OCI-LY7 (cell line): ENCODE results near the gene LRRC72.

Experiments
- CTCF ChIP-seq: fragments of 200-600 bp; sonication (generic); conservative IDR thresholded peaks from 2 replicates; pipeline ENCODE4 v1.5.1; 2014; ENCODE audit warnings: mild to moderate bottlenecking, antibody characterized with exemption, low read length, moderate library complexity, mixed read lengths
- EZH2phosphoT487 ChIP-seq: fragments of 200-600 bp; sonication (generic); IDR thresholded peaks from 2 replicates; pipeline ENCODE4 v1.6.1; 2018; ENCODE audit warnings: low read depth, borderline replicate concordance, mild to moderate bottlenecking, mixed run types, antibody characterized with exemption, low read length, moderate library complexity, mixed read lengths

GRCh38 chr7:16598015-16598414 is 71.4 kb downstream of the LRRC72 start:
- TF ChIP-seq CTCF = no peak
- TF ChIP-seq EZH2phosphoT487 = no peak
